ENCODE results near the gene PDE2A. TPM values are rescaled to one million over a fixed set of nuclear protein-coding genes. Genes with fewer than 3 reads are reported as not detected.

Gene PDE2A
- total RNA-seq, 1 experiment from 2014 or later: 0.58 TPM

- intact Hi-C loops (cut with micrococcal nuclease; ENCODE audit: unreplicated experiment): no loop called here
- Histone ChIP-seq H3K4me1 (ENCODE audit: insufficient read depth, low read length, poor library complexity, severe bottlenecking) (no peaks in the 10 kb centered on the region), H3K9me3 (ENCODE audit: low read depth, low read length, poor library complexity, severe bottlenecking) (no peaks in the 10 kb centered on the region), H3K27ac (ENCODE audit: low read depth, low read length, poor library complexity, severe bottlenecking) (no peak overlapping the region), H3K36me3 (ENCODE audit: insufficient read depth, low read length, poor library complexity, severe bottlenecking) (no peaks in the 10 kb centered on the region), H3K4me3 (ENCODE audit: low read depth, low read length, poor library complexity, severe bottlenecking) (no peak overlapping the region), H3K27me3 (replicated peaks; ENCODE audit: insufficient read depth, low read depth, low read length, poor library complexity) (no peaks in the 10 kb centered on the region)
- no peak for DNase-seq (ENCODE audit: low spot score)
- BruUV-seq (replicated peaks): no TSS peak
- no peak for TF ChIP-seq CTCF (conservative IDR thresholded peaks at IDR 0.05; ENCODE audit: low read depth, low read length)
- TF ChIP-seq EZH2 (IDR thresholded peaks at IDR 0.05; ENCODE audit: borderline replicate concordance, low read depth, low read length, poor library complexity, severe bottlenecking): no peak
- ChIA-PET CTCF (interaction anchor here (0.7 kb wide), 1 partner anchor 164 kb away, joined by 18 read pairs; no protein-coding TSS in a partner anchor), POLR2A (ENCODE audit: low non-redundant PET) (no interaction called here)
These were observed 24.8 kb downstream of the PDE2A start for GRCh38 chr11:72649215-72649976.

GRCh38 chr11:72648384-72649136, 25.7 kb downstream of the PDE2A start:
- ChIA-PET POLR2A (ENCODE audit: low non-redundant PET) (interaction anchor here (0.6 kb wide), 1 partner anchor 587 kb away, joined by 3 read pairs; no protein-coding TSS in a partner anchor), CTCF (interaction anchor here (0.6 kb wide), 1 partner anchor 37 kb away, joined by 3 read pairs; no protein-coding TSS in a partner anchor)
- no peaks in the 10 kb centered on the region for H3K36me3 ChIP-seq (ENCODE audit: insufficient read depth, low read length, poor library complexity, severe bottlenecking)
- no peaks in the 10 kb centered on the region for H3K9me3 ChIP-seq (ENCODE audit: low read depth, low read length, poor library complexity, severe bottlenecking)
- no peak for DNase-seq (ENCODE audit: low spot score)
- H3K27ac ChIP-seq (ENCODE audit: low read depth, low read length, poor library complexity, severe bottlenecking): no peak overlapping the region
- no peak overlapping the region for H3K4me3 ChIP-seq (ENCODE audit: low read depth, low read length, poor library complexity, severe bottlenecking)
- no TSS peak for BruUV-seq (replicated peaks)
- TF ChIP-seq CTCF (conservative IDR thresholded peaks at IDR 0.05; ENCODE audit: low read depth, low read length) (no peak), EZH2 (IDR thresholded peaks at IDR 0.05; ENCODE audit: borderline replicate concordance, low read depth, low read length, poor library complexity, severe bottlenecking) (no peak)
- intact Hi-C loops (cut with micrococcal nuclease; ENCODE audit: unreplicated experiment): no loop called here
- H3K4me1 ChIP-seq (ENCODE audit: insufficient read depth, low read length, poor library complexity, severe bottlenecking): no peaks in the 10 kb centered on the region
- H3K27me3 ChIP-seq (replicated peaks; ENCODE audit: insufficient read depth, low read depth, low read length, poor library complexity): no peaks in the 10 kb centered on the region

GRCh38 chr11:72647882-72648281, 26.3 kb downstream of the PDE2A start:
- POLR2A ChIA-PET (ENCODE audit: low non-redundant PET): interaction anchor here (0.6 kb wide), 1 partner anchor 588 kb away, joined by 3 read pairs; no protein-coding TSS in a partner anchor
- Histone ChIP-seq H3K9me3 (ENCODE audit: low read depth, low read length, poor library complexity, severe bottlenecking) (no peaks in the 10 kb centered on the region), H3K4me1 (ENCODE audit: insufficient read depth, low read length, poor library complexity, severe bottlenecking) (peaks cover 4% of the 10 kb centered on the region), H3K36me3 (ENCODE audit: insufficient read depth, low read length, poor library complexity, severe bottlenecking) (no peaks in the 10 kb centered on the region), H3K27ac (ENCODE audit: low read depth, low read length, poor library complexity, severe bottlenecking) (no peak overlapping the region), H3K4me3 (ENCODE audit: low read depth, low read length, poor library complexity, severe bottlenecking) (no peak overlapping the region), H3K27me3 (replicated peaks; ENCODE audit: insufficient read depth, low read depth, low read length, poor library complexity) (peaks cover under 1% of the 10 kb centered on the region)
- no peak for DNase-seq (ENCODE audit: low spot score)
- intact Hi-C loops (cut with micrococcal nuclease; ENCODE audit: unreplicated experiment): no loop called here
- TF ChIP-seq EZH2 (IDR thresholded peaks at IDR 0.05; ENCODE audit: borderline replicate concordance, low read depth, low read length, poor library complexity, severe bottlenecking): no peak
- no peak for TF ChIP-seq CTCF (conservative IDR thresholded peaks at IDR 0.05; ENCODE audit: low read depth, low read length)
- CTCF ChIA-PET: interaction anchor here (0.6 kb wide), 1 partner anchor 37 kb away, joined by 3 read pairs; no protein-coding TSS in a partner anchor
- no TSS peak for BruUV-seq (replicated peaks)
